Erythroblast (primary cell): ENCODE data around the gene DAAM1.

ENCODE experiments used
- DNase-seq, 2 experiments: peaks; one replicate each; lab custom pipeline; 2025; lab: John Stamatoyannopoulos, UW
- GATA1 ChIP-seq: IDR thresholded peaks from 2 replicates; pipeline ENCODE4 v1.6.1; 2011; ENCODE audit warnings: low read depth, mild to moderate bottlenecking, control low read depth, low read length, moderate library complexity
- POLR2A ChIP-seq: IDR thresholded peaks from 2 replicates; pipeline ENCODE4 v1.6.1; 2011; ENCODE audit warnings: mild to moderate bottlenecking, low read length

DAAM1 gene

DNA sequence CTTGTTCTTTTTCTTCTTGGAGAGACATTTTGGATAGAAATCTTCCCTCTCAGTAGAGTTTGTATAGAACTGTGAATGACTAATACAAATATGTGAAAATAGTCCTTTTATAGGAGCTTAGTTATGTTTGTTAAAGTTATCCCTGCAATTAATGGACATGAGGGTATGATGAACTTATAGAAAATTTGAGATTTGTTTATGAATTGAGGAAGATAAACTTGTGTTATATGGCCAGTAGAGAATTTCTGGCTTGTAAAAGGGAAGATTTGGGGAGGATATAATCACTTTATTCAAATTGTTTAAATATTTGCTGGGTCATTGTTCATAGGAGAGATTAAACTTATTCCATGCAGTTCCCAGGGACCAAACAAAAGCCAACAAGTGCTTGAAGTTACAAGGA lies 119.6 kb downstream of the DAAM1 start:
- no peak for DNase-seq
- TF ChIP-seq GATA1 (no peak), POLR2A (no peak)

DNA sequence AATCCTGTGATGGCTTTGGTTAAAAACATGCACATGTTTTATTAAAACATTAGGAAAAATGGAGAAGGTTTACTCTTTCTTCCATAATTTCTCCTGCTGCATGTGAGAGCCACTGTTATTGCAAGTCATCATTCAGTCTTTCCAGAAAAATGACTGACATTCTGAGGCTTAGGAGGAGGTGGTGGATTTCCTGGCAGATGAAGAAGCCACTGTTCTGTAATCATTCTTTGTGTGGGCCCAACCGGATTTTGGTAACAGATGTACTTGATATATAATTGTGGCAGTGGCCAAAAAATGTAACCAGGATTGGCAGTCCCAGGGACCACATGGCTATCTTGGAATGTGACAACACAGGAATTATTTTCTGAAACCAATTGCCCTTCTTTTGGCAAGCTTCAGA lies 120.2 kb downstream of the DAAM1 start:
- DNase-seq = no peak
- TF ChIP-seq GATA1 = no peak
- TF ChIP-seq POLR2A = no peak

DNA sequence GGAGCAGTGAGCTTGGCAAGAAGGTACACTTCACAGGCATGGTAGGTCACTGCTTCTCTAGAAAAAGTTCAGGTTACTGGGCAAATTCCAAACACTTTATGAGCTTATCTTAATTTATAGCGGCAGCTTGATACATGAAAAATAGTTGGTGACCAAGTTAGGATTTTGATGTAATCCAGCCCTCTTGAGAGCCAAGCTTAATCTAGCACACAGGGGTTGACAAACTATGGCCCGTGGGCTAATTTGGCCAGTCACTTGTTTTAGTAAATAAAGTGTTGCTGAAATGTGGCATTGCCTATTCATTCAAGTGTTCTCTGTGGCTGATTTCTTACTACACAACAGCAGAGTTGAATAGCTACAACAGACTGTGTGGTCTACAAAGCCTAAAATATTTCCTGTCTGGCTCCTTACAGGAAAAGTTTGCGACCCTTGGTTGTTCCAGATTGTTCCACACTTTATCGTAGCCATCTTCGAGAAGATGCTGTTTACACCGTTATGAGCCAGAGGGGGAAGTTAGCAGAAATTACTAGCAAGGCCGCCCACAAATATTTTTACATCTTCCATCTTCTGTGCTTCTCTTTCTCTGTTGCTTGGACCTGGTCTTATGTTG lies 120.9 kb downstream of the DAAM1 start:
- no peak for DNase-seq

DNA sequence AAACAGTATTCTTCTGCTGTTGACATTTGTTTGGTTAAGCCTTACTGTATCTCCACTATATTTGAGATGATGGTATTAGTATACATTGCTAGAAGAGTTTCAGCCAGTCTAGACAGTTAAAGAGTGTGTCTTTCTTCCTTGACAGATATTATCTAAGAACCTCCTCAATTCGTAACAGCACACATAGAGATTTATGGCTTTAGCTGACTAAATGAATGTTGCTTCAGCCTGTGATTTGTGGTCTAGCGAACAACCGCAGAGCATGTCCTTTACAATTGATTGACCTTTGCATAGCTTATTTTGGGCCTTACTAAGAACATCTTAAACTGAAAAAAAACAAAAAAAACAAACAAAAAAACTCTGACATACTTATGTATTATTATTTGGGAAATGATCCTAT lies 122.2 kb downstream of the DAAM1 start:
- no peak for TF ChIP-seq POLR2A
- TF ChIP-seq GATA1 = no peak
- no peak for DNase-seq

More for the DNA sequence above, 120.9 kb downstream of the DAAM1 start:
- TF ChIP-seq POLR2A = no peak
- TF ChIP-seq GATA1 = no peak

DNA sequence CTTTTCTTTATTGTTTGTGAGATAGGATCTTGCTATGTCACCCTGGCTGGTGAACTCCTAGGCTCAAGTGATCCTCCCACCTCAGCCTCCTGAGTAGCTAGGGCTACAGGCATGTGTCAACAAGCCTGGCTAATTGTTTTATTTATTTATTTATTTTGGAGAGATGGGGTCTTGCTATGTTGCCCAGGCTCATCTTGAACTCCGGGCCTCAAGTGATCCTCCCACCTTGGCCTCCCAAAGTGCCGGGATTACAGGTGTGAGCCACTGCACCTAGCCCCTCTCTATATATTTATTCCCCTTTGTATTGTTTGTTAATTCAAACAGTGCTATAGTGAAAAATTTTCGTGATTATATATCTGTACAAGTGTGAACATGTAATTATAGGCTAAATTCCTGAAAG lies 123.3 kb downstream of the DAAM1 start:
- TF ChIP-seq GATA1 (no peak), POLR2A (no peak)
- DNase-seq = peak; percentile 35 to 60

DNA sequence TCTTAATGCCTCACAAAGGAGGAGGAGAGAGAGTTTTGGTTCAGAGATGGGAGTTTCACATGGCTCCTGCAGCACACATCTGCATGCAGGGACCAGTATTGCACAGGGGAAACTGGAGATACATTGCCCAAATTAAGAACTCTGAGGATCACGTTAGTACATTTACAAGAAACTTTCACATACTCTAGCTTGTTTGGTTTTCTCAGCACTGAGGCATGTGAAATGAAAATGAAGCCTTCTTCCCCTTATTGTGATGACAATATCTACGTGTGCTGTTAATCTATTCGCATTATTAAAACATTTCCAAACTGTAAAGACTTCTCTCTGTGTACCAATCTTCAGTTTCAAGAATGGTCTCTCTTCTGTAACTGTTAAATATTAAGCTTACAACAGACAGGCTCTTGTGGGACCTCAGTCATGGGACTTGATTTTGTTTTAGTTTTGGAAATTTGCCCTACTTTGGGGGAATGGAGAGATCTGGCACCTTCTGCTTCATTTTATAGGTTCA lies 124.7 kb downstream of the DAAM1 start:
- DNase-seq = no peak
- TF ChIP-seq GATA1 (no peak), POLR2A (no peak)

DNA sequence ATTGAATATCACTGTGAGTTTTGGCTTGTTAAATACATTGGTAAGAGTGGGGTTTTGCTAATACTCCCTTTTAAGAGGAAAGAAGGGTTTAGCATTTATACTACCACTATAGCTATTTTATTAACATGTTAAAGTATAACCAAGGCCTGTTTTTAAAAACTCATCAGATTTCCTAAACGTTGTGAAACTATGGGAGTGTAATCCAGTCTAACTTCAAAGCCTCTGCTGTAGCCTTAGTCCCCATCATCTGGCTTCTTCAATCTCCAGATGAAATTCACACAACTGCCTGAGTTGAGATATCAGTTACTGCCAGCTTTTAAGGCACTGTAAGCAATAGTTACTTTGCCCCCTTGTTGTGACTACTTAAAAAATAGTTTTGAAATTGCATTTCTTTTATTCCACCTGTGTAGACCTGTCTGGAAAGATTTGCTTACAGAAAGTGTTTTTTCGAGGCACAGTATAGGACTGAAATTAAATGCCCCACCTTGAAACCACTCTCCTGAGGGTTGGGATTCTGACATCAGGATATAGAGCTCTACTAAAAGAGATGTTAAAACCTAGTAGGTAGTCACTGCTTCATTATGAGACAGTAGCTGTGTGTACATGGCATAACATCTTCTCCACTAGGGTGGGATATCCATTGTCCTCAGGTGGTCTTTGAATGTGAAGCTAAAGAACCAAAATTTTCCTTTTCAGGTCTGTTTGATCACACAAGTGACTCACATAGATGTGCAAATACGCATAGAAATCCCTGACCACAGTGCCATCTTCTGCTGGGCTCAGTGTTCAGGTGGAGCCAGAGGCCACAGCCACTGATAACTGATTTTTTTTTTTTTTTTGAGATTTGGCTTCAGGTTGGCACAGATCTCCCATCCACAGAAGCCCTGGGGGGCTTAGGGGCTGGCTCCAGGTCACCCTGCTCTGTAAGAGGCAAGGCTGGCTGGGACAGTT lies 125.5 kb downstream of the DAAM1 start:
- no peak for DNase-seq
- TF ChIP-seq GATA1 = no peak
- TF ChIP-seq POLR2A = no peak

DNA sequence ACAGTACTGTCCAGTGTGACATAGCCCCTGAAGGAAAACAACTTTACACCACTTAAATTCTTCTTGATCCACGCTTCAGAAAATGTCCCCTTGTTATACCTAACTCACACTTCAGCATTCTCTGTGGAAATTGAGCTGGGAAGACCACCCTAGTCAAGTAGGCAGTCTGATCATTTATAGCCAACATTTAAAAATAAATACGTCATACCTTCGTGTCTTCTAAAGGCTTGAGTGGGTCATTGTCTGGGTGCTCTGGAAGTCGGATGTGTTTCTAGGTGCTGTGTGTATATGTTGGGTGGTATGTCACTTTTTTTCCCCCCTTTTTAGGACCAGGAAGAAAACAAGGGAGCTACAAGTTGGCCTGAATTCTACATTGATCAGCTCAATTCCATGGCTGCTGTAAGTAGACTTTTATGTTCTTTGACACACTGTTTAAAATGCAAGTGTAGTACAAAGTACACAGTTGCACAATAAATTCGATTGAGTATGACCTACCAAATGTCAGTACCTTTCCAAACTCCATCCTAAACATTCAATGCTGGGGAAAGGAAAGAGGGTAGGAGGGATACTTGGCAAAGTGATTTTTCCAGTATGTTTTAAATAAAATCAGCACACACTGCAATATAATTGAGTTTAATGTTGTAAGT lies 126.6 kb downstream of the DAAM1 start:
- no peak for DNase-seq
- TF ChIP-seq GATA1 (no peak), POLR2A (no peak)

DNA sequence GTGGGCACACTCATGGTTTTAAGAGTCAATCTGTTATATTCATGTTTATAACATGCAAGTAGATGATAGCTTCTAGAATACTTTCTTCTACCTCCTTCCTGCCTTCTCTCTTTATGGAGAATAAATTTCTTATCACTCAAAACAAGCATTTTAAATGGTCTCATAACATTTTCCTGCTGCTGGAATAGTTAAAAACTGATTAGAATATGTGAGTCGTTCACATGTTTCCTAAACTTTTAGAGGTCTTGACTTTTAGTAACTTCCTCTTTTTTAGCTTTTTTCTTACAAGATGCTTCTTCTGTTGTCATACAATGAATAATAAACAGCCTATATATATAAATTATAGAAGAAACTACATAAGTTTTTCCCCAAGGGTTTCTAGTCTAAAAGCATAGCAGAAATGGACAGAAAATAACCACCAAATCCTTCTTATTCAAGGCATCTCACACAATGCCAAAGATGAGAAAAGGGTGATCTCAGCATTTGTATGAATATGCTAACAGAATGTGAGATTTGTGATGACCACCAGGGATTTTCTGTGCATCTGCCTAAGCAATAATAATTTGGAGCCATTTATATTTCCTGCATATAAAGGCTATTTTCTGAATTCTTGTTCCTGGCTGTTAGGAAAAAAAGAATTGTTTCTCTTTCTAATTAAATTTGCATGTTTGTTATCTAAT lies 127.8 kb downstream of the DAAM1 start:
- TF ChIP-seq GATA1 (no peak), POLR2A (no peak)
- DNase-seq = no peak

DNA sequence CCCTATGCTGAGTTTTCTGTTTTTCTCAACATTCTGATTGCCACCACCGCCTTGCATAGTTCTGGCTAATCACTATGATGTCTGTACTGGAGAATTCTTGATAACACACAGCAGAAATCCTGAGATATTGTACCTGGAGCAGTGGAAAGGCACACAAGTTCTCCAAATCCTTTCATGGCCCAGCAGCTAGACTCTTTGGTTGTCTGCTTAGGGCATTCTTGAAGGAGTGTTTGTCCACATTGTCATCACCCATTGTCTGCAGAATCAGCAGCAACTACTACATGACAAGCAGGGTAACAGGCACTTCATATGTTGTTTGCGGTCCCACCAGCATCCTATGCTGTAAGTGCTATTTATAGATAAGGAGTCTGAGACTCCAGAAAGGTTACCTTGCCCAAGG lies 128.9 kb downstream of the DAAM1 start:
- TF ChIP-seq GATA1 (no peak), POLR2A (no peak)

DNA sequence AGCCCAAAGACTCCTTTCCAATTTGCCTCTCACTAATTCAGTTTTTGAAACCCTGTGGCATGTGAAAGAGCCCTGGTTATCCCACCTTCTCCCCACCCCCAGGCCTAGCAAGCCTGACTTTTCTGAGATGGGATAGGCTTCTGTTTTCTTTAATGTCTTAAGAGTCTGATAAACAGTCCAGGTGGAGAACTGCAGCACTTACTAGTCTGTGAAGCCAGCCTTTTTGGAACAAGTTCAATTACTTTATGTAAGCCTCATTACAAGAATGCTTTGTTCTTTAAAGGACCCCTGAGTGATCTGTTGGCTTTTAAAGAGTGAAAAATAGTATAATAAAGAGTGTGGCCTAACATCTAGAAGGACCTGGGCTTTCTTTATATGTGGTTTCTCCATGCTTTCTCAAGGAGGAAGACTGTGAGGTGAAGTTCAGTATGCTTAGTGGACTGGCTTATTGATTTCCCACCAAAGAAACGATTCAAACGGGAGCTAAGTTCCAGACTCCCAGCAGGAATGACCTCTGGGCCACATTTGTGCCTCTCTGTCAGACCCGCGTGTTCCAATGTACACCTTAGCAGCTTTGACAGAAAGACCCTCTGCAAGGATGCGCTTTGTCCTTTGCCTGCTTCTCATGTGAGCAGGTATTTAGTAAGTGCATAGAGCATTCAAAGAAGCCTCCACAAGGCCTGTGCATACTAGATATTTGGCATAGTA lies 129.5 kb downstream of the DAAM1 start:
- TF ChIP-seq POLR2A (no peak), GATA1 (no peak)
- no peak for DNase-seq

More for the DNA sequence above, 128.9 kb downstream of the DAAM1 start:
- no peak for DNase-seq

DNA sequence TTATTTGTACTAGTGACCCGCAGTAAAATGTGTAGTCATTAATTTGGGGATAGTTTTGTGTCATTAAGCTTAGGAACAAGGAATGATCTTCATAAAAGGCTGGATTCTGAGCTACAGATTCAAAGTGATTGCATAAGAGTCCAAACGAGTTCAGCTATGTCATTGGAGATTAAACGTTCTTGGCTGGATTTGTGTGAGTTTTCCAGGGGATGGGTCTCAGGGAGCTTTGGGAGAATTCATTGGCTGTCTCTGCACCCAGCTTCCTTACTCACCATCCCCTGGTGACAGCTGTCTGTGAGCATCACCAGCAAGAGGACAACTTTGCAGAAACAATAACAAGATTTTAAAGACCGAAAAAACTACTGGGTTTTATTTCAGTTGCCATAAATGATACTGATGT lies 130.4 kb downstream of the DAAM1 start:
- TF ChIP-seq POLR2A (no peak), GATA1 (no peak)

DNA sequence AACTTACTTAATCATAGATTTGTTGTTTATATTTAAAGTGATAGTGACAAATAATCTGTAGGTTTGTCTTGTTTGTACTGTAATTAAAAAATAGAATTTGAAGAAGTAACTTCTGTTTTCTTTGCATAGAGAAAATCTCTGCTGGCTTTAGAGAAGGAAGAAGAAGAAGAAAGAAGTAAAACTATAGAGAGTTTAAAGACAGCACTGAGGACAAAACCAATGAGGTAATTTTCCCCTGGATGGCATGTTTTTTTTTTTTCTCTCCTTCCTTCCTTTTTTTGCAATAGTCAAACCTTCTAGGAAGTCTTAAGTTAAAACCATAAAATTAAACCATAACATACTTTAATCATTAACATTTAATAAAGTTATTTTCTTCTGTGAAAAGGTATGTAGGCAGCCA lies 131.9 kb downstream of the DAAM1 start:
- DNase-seq = no peak
- no peak for TF ChIP-seq POLR2A

More for the DNA sequence above, 130.4 kb downstream of the DAAM1 start:
- DNase-seq = no peak
